Inferior parietal cortex (tissue), 1 donor: ENCODE data around the gene FCMR.

Source experiments
- DNase-seq: peaks from one replicate; pipeline ENCODE4 v3.0.0-alpha.2; 2016; ENCODE audit errors: extremely low spot score

The FCMR gene

GRCh38 chr1:206923009-206923960, 1.5 kb upstream of the FCMR start:
- DNase-seq: no peak

- no peak for DNase-seq
These were observed 783 bp upstream of the FCMR start for GRCh38 chr1:206922524-206922923.

- DNase-seq: no peak
These were observed 3.7 kb downstream of the FCMR start for GRCh38 chr1:206918076-206918475.

GRCh38 chr1:206916000-206916709, 5.6 kb downstream of the FCMR start:
- DNase-seq: no peak

- no peak for DNase-seq
These were observed 6.6 kb downstream of the FCMR start for GRCh38 chr1:206915030-206915735.

- DNase-seq: no peak
These were observed 7.8 kb downstream of the FCMR start for GRCh38 chr1:206913766-206914537.

- peak; percentile 94 for DNase-seq
These were observed 9.2 kb downstream of the FCMR start for GRCh38 chr1:206912445-206913095.

- DNase-seq: peak; percentile 61
These were observed 10.6 kb downstream of the FCMR start for GRCh38 chr1:206911064-206911663.

GRCh38 chr1:206909883-206910318, 11.8 kb downstream of the FCMR start:
- no peak for DNase-seq

GRCh38 chr1:206909161-206909882, 12.4 kb downstream of the FCMR start:
- DNase-seq: no peak

- DNase-seq: no peak
These were observed 13.7 kb downstream of the FCMR start for GRCh38 chr1:206908038-206908437.

- DNase-seq: no peak
These were observed 14.3 kb downstream of the FCMR start for GRCh38 chr1:206907304-206907991.

GRCh38 chr1:206905295-206906164, 16.2 kb downstream of the FCMR start:
- no peak for DNase-seq

GRCh38 chr1:206904423-206905142, 17.2 kb downstream of the FCMR start:
- DNase-seq: no peak

GRCh38 chr1:206903687-206904086, 18.1 kb downstream of the FCMR start:
- DNase-seq: no peak

- no peak for DNase-seq
These were observed 19.0 kb downstream of the FCMR start for GRCh38 chr1:206902702-206903101.

- no peak for DNase-seq
These were observed 19.8 kb downstream of the FCMR start for GRCh38 chr1:206901944-206902343.

GRCh38 chr1:206900149-206900548, 21.6 kb downstream of the FCMR start:
- DNase-seq: no peak
